H1 (cell line): ENCODE results near the gene KIF11.

Source experiments
- CHD2 ChIP-seq: IDR thresholded peaks from 2 replicates; pipeline ENCODE4 v1.6.1; 2012; ENCODE audit warnings: low read length, improper control_type of control experiment
- GABPA ChIP-seq: IDR thresholded peaks from 2 replicates; pipeline ENCODE4 v1.6.1; 2011; ENCODE audit warnings: mild to moderate bottlenecking, low read length, moderate library complexity, borderline replicate concordance; ENCODE audit not compliant: insufficient read depth
- POLR2AphosphoS5 ChIP-seq: IDR thresholded peaks from 2 replicates; pipeline ENCODE4 v1.6.1; 2011; ENCODE audit warnings: low read depth, low read length
- TAF1 ChIP-seq: IDR thresholded peaks from 2 replicates; pipeline ENCODE4 v1.6.1; 2011; ENCODE audit warnings: mild to moderate bottlenecking, low read depth, low read length
- TF ChIP-seq, protein P1 (sequence below), 3 experiments: IDR thresholded peaks; 1 replicate in 2 of 3; 2 replicates in 1 of 3; pipeline versions ENCODE4 v1.5.1 to v1.6.1; 2011; ENCODE audit warnings: low read length in 3 of 3, mild to moderate bottlenecking in 3 of 3, inconsistent platforms in 2 of 3, low read depth in 1 of 3, moderate library complexity in 1 of 3; ENCODE audit not compliant: insufficient read depth in 1 of 3; ENCODE audit errors: control extremely low read depth in 1 of 3

DNA sequence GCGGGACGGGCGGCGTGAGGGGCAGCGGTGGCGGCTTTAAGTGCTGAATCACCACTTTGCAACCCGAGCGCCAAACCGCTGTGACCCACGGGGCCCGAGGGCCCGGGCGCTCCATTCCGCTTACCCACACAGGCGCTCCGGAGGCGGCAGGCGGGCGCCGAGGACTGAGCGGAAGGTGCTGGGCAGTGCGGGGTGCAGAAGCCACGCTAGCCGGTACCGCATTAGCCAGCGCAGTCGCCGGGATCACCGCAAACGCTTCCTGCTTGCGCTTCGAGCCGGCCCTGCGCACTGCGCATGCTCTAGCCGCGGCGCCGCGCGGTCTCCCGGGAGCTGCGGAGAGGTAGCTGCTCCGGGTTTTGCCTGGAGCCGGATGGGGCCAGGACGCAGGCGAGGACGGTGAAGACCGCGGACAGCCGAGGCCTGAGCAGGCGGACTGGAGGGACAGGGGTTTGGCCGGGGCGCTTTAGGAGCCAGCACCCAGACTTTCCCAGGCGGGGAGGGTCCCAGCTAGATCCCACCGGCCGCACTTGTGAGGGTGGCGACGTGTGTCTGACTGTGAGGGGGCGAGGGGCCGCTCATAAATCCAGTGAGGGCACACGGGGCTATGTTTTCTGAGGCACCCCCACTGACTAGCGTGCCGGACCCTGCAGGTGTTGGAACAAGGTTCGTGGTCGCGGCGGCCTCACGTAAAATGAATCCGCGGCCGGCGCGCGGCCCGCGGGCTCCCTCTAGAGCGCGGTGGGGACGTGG lies 19.0 kb upstream of the KIF11 start, which contains the start of gene IDE:
- TF ChIP-seq TAF1 (peak; percentile 82), POLR2AphosphoS5 (peak; percentile 73; the same call in 1 of the 2 replicates), CHD2 (no peak), GABPA (no peak)
- TF ChIP-seq, protein P1, sequence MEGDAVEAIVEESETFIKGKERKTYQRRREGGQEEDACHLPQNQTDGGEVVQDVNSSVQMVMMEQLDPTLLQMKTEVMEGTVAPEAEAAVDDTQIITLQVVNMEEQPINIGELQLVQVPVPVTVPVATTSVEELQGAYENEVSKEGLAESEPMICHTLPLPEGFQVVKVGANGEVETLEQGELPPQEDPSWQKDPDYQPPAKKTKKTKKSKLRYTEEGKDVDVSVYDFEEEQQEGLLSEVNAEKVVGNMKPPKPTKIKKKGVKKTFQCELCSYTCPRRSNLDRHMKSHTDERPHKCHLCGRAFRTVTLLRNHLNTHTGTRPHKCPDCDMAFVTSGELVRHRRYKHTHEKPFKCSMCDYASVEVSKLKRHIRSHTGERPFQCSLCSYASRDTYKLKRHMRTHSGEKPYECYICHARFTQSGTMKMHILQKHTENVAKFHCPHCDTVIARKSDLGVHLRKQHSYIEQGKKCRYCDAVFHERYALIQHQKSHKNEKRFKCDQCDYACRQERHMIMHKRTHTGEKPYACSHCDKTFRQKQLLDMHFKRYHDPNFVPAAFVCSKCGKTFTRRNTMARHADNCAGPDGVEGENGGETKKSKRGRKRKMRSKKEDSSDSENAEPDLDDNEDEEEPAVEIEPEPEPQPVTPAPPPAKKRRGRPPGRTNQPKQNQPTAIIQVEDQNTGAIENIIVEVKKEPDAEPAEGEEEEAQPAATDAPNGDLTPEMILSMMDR (IDR thresholded peaks at IDR 0.05; ENCODE audit: control extremely low read depth in 1 of 3, insufficient read depth in 1 of 3, low read depth in 1 of 3, low read length in 3 of 3), result peak; percentile 68 to 75 (median 73)
